GM18867 (cell line): ENCODE data around the gene FRMD5.

ENCODE experiments used
- ATAC-seq: cut with Tn5 transposase; IDR thresholded peaks from one replicate; pipeline ENCODE4 v1.9.1; 2021; ENCODE audit warnings: mild to moderate bottlenecking, moderate library complexity; ENCODE audit not compliant: unreplicated experiment

Gene FRMD5

DNA sequence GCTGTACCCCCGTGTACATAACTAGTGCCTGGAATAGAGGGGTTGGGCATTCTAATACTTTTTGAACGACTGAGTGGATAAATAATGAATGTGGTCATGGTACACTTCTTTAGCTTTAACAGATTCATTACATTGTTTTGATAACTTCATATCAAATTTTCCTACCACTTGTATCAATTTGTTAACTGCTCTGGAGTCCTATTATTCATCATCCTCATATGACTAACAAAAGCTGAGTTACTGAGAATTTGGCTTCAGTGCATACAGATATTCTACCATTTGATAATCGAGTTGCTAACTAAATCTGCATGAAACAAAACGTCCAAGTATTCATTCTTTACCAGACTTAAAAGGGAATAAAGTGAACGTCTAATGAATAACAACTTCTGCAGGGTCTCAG, 31.7 kb downstream of the FRMD5 start:
- ATAC-seq, result no peak

DNA sequence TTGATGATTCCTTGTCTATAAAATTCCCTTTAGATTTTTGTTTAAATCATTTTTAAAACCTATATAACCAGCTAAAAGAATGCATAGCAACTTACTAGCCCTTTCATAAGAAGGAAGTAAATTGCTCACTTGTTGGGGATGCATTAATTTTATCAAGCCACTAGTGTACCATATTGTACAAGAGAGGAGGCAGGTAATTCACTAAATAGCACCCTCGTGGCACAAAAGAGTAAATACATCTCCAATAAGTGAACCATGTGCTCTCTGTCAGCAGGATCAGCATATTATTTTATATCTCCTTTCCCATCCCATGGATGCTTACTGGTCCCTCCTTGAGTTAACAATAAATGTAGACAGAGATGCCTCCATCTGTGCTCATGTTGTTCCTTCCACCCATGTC, 34.3 kb downstream of the FRMD5 start:
- no peak for ATAC-seq

DNA sequence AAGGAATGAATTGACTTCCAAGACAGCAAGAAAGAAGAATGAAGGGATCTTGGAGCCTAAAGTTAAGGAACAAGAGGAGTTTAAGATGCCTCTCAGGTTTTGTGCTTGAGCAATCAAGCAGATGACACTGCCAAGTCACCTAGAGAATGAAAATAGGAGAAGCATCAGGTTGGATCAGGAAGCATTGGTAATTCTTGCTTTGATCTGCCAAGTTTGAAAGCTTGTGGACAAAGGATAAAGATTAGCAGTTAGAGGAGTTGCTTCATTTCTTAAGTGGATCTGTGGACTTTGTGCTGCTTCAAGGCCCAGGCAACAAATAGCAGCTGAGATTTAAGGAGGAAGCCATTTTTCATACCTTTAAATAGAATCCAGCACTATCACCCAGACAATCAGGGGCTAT, 35.6 kb downstream of the FRMD5 start:
- ATAC-seq, result no peak

DNA sequence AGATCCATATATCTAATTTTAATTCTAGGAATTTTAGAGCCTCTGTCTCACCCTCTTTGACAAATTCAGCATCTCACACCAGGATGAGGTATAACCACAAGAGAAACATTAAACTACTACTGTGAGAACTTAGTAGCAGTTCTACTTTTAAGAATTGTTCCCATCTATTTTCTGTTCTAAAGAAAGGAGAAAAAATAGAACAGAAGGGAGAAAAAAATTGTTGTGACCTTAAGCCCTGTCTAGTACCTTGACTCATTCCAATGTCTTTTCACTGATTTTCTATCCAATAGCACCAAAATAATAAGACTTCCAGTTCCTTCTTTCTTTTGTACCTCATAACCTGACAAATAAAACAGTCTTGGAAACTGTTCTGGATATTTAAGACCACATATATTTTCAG, 37.0 kb downstream of the FRMD5 start:
- ATAC-seq, result no peak

DNA sequence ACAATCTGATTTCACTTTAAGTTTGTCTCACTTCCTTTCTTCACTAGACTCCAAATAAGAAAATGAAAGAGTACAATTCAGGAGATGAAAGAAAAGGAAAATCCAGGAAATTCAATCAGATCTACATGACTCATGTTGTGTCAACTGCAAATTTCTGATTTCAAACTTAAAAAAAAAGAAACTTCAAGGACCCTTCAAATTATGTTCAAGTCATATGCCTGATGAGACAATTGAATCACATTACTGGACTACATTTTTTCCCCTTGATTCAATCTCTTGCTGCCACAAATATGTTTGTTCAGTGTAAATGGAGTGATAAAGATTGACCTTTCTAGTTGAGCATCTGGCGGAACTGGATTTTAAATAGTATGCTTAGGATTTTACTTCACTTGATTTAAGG, 37.4 kb downstream of the FRMD5 start:
- ATAC-seq, result no peak

DNA sequence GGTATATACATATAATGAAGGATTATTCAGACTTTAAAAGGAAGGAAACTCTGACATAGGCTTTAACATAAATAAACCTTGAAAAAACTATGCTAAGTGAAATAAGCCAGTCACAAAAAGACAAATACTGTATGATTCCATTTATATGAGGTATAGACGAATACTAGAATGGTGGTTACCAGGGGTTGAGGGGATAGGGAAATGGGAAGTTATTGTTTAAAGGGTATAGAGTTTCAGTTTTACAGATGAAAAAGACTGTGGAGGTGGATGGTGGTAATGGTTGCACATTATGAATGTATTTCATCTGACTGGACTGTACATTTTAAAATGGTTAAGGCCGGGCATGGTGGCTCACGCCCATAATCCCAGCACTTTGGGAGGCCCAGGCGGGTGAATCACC, 41.7 kb downstream of the FRMD5 start:
- no peak for ATAC-seq

DNA sequence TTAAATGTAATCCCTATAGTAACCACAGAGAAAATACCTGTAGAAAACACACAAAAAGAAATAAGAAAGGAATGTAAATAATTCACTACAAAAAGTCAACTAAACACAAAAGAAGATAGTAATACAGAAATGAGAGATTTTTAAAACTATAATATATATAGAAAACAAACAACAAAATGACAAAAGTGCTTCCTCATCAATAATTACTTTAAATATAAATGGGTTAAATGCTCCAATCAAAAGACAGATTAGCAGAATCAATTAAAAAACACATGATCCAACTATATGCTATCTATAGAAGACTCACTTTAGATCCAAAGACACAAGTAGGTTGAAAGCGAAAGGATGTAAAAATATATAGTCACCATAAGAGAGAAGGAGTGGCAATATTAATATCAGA, 45.8 kb downstream of the FRMD5 start:
- ATAC-seq, result no peak

DNA sequence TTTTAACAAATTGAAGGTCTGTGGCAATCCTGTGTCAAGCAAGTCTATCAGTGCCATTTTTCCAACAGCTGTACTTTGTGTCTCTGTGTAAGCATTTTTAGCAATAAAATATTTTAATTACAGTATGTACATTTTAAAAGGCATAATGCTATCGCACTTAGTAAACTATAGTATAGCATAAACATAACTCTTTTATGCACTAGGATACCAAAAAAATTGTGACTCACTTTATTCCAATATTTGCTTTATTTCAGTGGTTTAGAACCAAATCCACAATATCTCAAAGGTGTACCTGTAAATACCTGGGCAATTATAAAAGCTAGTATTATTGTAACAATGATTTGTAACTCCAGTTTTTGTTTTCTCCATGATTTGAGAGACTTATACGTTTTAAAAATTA, 46.5 kb downstream of the FRMD5 start:
- ATAC-seq, result no peak

DNA sequence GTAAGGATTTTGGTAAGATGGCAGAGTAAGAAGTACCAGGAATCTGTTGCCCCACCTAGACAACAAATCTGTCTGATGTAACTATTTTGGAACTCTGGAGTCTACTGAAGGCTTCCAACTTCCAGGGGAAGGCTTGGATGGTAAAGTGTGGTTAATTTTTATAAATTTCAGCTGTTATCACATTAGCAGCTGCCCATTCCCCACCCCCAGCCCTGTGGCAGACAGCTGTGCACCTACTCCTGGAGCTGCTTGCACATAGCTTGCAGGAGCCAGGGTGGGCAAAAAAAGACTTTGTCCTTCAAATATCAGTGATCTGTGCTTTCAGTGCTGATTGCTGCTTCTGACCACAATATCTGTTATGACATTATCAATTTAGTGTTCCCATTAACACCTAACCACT, 47.4 kb downstream of the FRMD5 start:
- ATAC-seq, result no peak

DNA sequence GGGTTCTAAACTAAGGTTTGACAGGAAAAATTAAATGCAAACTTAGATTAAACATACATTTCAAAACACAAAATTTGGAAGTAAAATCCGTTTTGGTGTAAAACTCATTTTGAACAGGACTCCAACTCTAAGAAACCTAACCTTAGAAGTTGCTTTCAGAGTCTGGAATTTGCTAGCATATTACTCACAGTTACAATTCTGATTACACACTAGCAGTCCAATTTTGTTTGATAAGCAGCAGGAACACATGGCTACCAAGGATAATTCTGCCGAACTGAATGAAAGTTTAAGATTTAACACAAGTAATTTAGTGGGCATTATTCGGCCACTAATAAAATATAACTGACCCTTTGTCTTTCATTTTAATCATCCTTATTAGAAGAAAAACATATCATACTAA, 49.6 kb downstream of the FRMD5 start:
- ATAC-seq, result no peak

DNA sequence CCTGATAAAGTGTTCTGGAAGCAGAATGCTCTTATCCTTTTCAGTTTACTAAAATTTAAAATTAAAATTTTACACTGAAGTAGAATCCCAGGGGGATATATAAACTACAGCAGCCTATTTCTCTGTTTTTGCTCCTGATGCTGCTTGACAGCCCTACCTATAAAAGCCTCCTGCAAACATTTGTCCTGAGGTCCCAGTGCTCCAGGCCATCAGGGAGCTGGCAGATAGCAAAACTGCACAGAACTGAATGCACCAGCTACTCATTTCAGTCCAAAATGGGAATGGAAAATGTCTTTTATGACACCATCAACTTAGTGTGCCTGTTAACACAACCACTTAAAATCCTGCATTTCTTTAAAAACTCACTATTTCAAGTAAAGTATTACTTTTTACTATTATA, 50.1 kb downstream of the FRMD5 start:
- ATAC-seq, result no peak

DNA sequence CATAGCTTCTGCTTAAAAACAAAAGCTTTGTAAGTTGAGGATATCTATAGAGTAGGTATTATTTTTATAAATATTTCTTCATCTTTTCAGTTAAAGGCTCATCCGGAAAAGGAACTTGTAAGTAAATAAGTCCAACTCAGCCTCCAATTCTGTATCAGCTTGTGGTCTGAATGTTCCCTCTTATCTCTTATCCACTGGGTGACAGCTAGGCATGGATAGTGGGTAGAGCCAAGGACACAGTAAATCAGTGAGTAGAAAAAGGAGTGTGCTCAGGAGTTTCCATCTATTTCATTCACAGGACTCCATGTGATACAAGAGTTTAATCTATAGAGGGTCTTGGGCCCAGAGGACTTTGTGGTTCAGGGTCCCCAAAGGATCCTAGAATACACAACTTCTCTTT, 50.9 kb downstream of the FRMD5 start:
- no peak for ATAC-seq

DNA sequence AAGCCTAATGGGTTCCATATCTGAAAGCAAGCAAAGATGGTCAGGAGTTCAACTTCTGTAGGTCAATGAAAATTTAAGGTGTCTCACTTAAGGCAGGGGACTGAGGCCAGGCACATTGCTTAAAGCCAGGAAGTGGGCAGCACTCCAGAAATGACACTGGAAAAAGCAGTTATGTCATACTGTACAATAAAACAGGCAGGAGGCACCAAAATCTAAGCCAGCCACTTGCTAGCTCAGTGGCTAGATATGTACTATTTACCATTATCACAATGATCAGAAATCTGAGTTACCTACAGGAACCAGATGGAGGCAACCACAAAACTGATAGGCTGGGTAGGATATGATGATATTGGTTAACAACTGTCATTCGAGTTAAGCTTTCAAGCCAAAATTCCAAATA, 57.3 kb downstream of the FRMD5 start:
- ATAC-seq, result no peak

DNA sequence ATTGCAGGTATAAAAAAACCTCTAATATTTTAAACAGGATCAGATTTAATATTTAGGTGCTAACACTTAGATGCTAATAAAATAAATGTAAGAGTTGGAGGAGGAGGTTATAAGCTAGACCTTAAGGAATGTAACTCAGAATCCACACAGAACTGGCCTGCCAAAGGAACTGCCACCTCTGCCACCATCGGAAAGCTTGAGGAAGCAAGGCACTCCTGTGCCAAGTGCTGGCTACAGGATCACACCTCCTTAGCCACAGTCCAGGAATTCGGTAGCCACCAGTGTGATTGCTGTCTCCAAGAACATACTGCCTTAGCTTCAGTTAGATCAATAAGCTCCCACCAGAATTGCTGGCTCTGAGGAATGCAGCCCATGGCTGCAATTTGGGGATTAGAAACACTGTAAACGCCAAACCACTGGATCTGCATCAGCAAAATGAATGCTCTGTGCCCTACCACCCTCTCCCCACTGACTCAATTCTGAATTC, 58.0 kb downstream of the FRMD5 start:
- ATAC-seq, result no peak

DNA sequence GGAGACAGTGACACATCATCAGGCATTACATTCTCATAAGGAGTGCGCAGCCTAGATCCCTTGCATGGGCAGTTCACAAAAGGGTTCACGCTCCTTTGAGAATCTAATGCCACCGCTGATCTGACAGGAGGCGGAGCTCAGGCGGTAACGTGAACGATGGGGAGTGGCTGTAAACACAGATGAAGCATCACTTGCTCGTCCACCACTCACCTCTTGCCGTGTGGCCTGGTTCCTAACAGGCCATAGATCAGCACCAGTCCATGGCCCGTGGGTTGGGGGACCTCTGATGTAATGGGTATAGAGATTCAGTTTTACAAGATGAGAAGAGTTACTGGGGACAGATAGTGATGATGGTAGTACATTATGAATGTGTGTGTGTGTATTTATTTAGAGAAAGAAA, 63.0 kb downstream of the FRMD5 start:
- ATAC-seq, result no peak

DNA sequence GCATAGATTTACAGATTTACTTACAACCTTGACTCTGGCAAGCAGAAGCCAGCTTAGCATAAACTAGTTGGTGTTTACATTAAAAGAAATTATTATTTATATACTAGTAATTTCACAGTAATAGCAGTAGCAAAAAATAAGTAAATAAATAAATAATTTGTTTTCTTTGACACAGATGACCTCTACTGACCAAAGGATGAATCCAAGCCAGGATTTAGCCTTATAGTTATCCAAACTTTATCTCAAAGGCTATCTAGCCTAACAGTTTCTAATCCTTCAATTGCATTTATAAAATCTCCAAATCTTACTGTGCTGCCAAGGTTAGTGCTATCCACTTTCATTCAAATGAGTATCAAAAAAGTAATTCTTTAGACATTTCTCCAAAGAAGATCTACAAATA, 64.3 kb downstream of the FRMD5 start:
- no peak for ATAC-seq

DNA sequence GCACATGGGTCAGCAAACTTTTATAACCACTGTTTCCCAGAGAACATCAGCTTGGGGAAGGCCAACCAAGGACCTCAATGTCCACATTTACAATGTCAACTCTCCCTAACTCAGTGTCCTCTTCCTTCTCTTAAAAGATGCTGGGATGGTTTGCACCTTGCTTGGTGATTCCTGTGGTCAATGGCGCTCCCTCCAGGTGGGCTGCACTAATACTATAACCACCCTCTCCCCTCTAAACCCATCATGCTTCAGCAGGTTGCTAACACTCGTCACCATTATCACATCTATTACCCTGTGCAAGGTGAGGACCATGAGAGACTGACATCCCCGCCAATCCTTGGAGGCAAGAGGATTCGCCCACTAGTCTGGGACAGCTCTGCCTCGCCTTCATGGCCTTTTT, 65.2 kb downstream of the FRMD5 start:
- ATAC-seq, result no peak

DNA sequence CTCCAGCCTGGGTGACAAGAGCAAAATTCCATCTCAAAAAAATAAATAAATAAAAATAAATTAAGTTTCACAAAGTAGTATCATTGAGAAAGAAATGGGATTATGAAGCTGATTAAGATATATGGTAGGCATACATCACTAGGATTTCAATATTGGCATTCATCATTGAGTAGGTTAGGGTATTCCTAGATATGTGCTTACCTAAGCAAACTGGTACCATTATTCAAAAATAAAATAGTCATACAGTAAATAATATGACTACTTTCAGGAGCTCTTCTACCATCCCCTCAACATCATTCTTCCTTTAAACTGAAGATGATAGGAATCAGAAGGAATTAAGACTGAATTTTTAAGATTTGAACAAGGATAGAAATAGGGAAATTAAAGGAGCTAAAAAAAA, 66.6 kb downstream of the FRMD5 start:
- ATAC-seq, result no peak

DNA sequence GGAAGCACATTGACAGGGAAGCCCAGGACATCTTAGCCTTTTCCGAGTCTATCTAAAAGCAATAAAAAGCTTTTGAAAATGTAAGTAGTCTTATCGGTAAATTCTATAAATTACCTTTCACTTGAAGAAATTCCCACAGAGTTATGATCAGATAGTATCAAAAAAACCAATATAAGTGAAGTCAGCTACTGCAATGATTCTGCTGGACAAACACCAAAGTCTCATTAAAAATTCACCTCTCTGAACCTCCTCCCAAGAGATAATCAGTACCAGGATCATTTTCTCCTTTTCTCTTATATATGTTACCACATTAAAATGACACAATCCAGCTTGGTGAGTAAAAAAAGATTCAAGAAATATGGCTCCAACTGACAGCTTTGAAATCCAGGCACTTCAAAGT, 69.2 kb downstream of the FRMD5 start:
- ATAC-seq, result no peak

DNA sequence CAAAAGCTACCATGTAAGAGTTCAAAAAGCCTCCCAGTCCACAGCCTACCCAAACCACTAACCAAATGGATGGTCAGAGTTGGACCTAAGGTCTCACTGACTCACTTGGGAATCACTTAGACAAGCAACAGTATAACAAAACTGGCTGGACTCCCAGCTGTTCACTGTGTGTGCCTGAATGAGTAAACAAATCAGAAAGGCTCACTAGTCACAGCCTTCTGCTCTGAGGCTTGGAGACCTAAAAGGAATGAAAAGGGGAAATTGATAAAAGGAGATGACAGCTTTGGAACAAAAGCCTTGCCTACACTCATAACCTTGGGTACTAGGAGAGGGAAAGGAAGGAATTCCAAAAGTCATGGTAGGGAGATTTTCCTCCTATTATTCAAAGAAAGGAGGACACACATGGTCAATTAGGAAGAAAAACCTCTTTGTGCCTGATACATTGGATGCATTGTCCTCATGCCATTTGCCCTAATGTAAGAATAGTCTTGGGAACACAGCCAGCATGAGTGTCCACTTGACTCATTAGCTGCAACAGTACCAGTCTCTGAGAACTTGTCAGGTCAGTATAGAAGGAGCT, 92.3 kb downstream of the FRMD5 start:
- no peak for ATAC-seq

DNA sequence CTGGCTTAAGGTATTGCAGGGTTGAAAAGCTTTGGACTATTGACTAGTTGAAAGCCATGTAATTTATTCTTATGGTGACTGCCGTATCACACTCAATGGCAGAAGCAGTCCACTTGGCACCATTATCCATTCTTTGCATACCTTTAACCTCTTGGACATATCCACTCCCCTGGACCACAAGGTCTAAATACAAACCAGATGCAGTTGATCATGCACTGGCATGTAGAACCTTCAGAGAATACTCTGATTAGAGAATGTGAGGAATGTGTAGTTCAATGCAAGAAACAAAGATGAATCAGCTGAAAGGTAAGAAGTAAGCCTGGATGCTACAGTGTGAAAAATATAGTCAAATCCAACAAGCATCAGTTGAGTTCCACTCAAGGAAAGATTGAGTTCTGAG, 93.1 kb downstream of the FRMD5 start:
- no peak for ATAC-seq

DNA sequence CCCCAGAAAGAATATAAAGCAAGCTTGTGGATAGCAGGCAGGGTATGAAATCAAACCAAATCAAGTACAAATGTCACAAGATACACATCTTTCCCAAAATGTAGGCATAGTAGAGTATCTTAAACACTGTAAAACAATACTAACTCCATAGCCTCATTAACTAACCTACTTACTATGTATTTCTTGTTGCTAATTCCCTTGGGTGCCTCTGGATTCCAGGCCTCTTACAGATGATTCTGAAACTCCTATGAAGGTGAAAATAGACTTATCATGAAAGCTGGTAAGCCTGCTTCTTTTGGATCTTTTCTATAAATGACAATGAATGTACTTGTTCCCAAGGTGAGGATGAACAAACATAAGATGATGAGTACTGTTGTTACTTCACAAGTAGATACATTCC, 93.8 kb downstream of the FRMD5 start:
- ATAC-seq, result no peak

DNA sequence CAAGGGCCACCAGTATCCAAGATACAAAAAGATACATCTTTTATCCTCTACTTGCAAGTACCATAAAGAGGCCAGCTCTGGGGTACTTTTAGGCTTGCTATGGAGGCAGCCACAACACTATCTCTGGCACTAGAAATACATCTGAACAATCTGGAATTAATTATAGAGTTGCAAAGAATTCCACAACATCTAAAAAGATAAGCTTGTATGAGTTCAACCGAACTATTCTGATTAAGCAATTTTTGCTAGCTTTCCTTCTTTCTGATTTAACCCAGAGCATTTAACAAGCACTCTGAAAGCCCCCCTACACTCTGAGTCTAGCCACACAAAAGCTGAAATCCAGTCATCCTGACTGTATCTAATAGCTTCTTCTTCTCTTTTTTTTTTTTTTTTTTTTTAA, 95.4 kb downstream of the FRMD5 start:
- no peak for ATAC-seq

DNA sequence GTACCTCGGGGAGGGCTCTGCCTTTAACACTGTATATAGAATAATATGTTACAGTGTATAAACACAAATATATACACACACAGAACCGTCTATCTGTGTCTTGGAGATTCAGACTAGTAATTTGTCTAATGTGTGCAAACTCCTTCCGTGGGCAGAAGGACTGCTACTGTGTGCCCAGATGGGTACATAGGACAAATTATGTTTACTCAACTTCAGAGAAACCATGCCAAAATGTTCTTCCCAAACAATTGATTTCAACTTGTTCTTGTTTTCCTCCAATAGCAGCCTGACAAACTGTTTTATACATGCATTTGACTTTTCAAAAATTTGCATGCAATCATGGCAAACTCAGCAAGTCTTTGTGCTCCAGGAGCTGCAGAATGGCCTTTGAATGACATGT, 97.5 kb downstream of the FRMD5 start:
- ATAC-seq, result no peak
